Body of pancreas (tissue), 4 donors: ENCODE measurements around the gene ADCY9.

Source experiments
- POLR2A ChIP-seq, 3 donors: fragments of 450-650 bp; IDR thresholded peaks; one replicate each; pipeline ENCODE4 v1.6.1; 2016; ENCODE audit warnings: antibody characterized with exemption in 3 of 3, mild to moderate bottlenecking in 2 of 3
- TF ChIP-seq, protein P1 (sequence below), 7 experiments: fragments of 450-650 bp in 4 of 7; fragments of 200-600 bp in 3 of 7; sonication (generic) in 3 of 7; IDR thresholded peaks; one replicate each; pipeline ENCODE4 v1.5.1; 2016 to 2019; ENCODE audit warnings: antibody characterized with exemption in 7 of 7

DNA sequence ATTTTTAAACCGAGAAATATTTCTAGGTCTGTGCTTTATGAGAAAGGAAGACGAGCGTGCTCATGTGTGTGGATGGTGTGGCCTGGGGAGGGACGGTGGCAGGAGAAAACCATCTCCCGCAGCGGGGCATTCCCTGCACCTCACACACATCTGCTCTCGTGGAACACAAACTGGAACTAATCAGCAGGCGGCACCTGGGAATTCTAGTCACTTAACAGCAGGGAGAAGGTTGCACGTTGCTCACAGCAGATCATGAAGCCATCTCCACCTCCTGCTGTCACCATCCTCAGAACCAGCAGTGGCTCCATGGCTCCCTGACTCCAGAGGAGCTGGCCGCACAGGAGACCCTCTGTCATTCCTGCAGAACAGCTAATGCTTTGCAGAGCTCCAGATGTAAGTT, 35.2 kb downstream of the ADCY9 start:
- TF ChIP-seq, protein P1, sequence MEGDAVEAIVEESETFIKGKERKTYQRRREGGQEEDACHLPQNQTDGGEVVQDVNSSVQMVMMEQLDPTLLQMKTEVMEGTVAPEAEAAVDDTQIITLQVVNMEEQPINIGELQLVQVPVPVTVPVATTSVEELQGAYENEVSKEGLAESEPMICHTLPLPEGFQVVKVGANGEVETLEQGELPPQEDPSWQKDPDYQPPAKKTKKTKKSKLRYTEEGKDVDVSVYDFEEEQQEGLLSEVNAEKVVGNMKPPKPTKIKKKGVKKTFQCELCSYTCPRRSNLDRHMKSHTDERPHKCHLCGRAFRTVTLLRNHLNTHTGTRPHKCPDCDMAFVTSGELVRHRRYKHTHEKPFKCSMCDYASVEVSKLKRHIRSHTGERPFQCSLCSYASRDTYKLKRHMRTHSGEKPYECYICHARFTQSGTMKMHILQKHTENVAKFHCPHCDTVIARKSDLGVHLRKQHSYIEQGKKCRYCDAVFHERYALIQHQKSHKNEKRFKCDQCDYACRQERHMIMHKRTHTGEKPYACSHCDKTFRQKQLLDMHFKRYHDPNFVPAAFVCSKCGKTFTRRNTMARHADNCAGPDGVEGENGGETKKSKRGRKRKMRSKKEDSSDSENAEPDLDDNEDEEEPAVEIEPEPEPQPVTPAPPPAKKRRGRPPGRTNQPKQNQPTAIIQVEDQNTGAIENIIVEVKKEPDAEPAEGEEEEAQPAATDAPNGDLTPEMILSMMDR (IDR thresholded peaks at IDR 0.05): no peak
- TF ChIP-seq POLR2A (IDR thresholded peaks at IDR 0.05): no peak
